Type B pancreatic cell (in vitro differentiated cells): Measurements from ENCODE around the gene KCNT2. TPM values are rescaled to one million over a fixed set of nuclear protein-coding genes. Genes with fewer than 3 reads are reported as not detected.

ENCODE experiments used
- DNase-seq: peaks from one replicate; pipeline ENCODE4 v3.0.0; 2021; ENCODE audit warnings: mixed read lengths; ENCODE audit not compliant: unreplicated experiment; ENCODE audit errors: extremely low spot score
- H3K27ac Mint-ChIP-seq: 2 replicates; pipeline ENCODE4 v1.8.0; 2021; ENCODE audit warnings: mild to moderate bottlenecking, mixed read lengths
- H3K27me3 Mint-ChIP-seq: 2 replicates; pipeline ENCODE4 v1.8.0; 2021; ENCODE audit warnings: mixed read lengths
- H3K36me3 Mint-ChIP-seq: 2 replicates; pipeline ENCODE4 v1.8.0; 2021; ENCODE audit warnings: mixed read lengths
- H3K4me1 Mint-ChIP-seq: one replicate; pipeline ENCODE4 v1.8.0; 2021; ENCODE audit warnings: mixed read lengths; ENCODE audit not compliant: unreplicated experiment
- H3K4me3 Mint-ChIP-seq: 2 replicates; pipeline ENCODE4 v1.8.0; 2021; ENCODE audit warnings: mild to moderate bottlenecking, mixed read lengths
- H3K9me3 Mint-ChIP-seq: 2 replicates; pipeline ENCODE4 v1.8.0; 2021; ENCODE audit warnings: mixed read lengths
- CTCF ChIP-seq: fragments of 200-600 bp; sonication (generic); conservative IDR thresholded peaks from 2 replicates; pipeline ENCODE4 v1.5.0; 2021; ENCODE audit warnings: antibody characterized with exemption, mild to moderate bottlenecking
- total RNA-seq: library from RNA; stranded (reverse); gene quantifications from 2 replicates; pipeline ENCODE4 v1.2.1, GENCODE V29; 2021; ENCODE audit warnings: low replicate concordance

The KCNT2 gene
- total RNA-seq, 1 donor from 2014 or later, result 10.9 TPM

- no peak for TF ChIP-seq CTCF
- Mint-ChIP-seq H3K27ac (no peak overlapping the region), H3K9me3 (no peaks in the 10 kb centered on the region), H3K4me1 (no peaks in the 10 kb centered on the region), H3K4me3 (no peak overlapping the region), H3K27me3 (no peaks in the 10 kb centered on the region), H3K36me3 (no peaks in the 10 kb centered on the region)
- no peak for DNase-seq
These were observed 402.4 kb downstream of the KCNT2 start for GRCh38 chr1:196205882-196206281.

DNA sequence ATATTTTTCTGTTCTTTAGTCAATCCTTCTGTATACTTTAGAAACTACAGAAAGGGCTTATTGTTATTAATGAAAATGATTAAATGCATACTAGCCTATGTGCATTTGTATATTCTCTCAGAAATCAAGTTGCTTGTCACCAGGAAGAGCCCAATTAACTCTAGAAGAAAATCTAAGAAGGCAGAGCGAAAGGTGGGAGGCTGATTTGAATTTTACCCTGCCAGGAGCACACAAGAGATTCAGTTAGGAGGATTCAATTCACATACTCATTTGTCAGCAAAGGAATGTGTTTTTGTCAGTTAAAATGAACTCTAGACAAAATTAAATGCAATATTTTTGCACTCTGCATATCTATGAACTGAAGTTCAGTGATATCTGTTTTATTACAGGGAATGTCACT, 411.8 kb downstream of the KCNT2 start:
- H3K9me3 Mint-ChIP-seq, result no peaks in the 10 kb centered on the region
- DNase-seq, result no peak
- no peaks in the 10 kb centered on the region for H3K27me3 Mint-ChIP-seq
- H3K4me1 Mint-ChIP-seq, result no peaks in the 10 kb centered on the region
- H3K36me3 Mint-ChIP-seq, result no peaks in the 10 kb centered on the region
- no peak for TF ChIP-seq CTCF
- no peak overlapping the region for H3K4me3 Mint-ChIP-seq
- no peak overlapping the region for H3K27ac Mint-ChIP-seq

DNA sequence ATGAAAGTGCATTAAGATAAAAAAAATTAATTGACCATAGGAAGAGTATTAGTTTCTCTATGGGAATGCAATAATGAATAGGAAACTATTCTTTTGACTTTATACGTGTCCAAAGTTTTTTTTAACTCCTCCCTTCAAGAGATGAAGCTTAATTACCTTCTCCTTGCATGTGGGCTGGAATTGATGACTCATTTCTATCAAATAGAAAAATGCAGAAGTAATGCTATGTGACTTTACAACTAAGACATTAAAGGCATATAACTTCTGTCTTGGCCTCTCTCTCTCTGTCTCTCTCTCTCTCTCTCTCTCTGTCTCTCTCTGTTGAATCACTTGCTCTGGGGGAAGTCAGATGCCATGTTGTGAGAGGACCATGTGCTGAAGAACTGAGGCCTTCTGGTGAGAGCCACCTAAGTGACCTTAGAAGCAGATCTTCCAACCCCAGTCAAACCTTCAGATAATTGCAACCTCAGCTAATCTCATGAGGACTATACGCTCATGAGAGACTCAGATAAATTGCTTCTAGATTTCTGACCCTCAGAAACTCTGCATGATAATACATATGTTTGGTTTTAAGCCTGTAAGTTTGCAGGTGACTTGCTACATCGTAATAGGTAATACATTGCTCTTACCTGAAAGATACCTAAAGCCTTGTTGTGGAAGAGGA, 414.2 kb downstream of the KCNT2 start:
- no peak for TF ChIP-seq CTCF
- no peak overlapping the region for H3K27ac Mint-ChIP-seq
- no peaks in the 10 kb centered on the region for H3K4me1 Mint-ChIP-seq
- no peak overlapping the region for H3K4me3 Mint-ChIP-seq
- no peaks in the 10 kb centered on the region for H3K9me3 Mint-ChIP-seq
- no peak for DNase-seq
- H3K27me3 Mint-ChIP-seq, result no peaks in the 10 kb centered on the region
- H3K36me3 Mint-ChIP-seq, result no peaks in the 10 kb centered on the region

DNA sequence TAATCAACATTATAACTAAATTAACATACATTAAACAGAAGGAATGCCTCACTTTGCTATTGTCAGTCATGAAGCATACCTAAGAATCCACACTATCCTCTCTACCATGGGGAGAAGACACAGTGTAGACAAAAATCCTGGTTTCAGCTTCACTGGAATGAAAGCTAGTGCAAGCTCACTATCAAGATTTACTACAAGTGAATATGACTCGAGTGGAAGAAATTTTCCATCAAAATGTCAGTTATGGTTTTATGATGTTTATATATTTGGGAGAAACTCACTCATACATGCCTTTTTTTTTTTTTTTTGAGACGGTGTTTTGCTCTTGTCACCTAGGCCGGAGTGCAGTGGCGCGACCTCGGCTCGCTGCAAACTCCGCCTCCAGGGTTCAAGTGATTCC, 424.3 kb downstream of the KCNT2 start:
- no peak overlapping the region for H3K27ac Mint-ChIP-seq

GRCh38 chr1:196181594-196181878, 426.7 kb downstream of the KCNT2 start:
- Mint-ChIP-seq H3K4me1 (no peaks in the 10 kb centered on the region), H3K4me3 (no peak overlapping the region), H3K9me3 (no peaks in the 10 kb centered on the region), H3K27me3 (no peaks in the 10 kb centered on the region), H3K36me3 (no peaks in the 10 kb centered on the region), H3K27ac (no peak overlapping the region)
- TF ChIP-seq CTCF, result no peak
- no peak for DNase-seq

More for the DNA sequence above, 424.3 kb downstream of the KCNT2 start:
- Mint-ChIP-seq H3K4me3 (no peak overlapping the region), H3K36me3 (no peaks in the 10 kb centered on the region), H3K4me1 (no peaks in the 10 kb centered on the region), H3K9me3 (no peaks in the 10 kb centered on the region), H3K27me3 (no peaks in the 10 kb centered on the region)
- no peak for TF ChIP-seq CTCF
- no peak for DNase-seq
